H1 (cell line): ENCODE measurements around the gene BCL2L13. TPM values are rescaled to one million over a fixed set of nuclear protein-coding genes. Genes with fewer than 3 reads are reported as not detected.

ENCODE experiments used
- BRCA1 ChIP-seq: IDR thresholded peaks from 2 replicates; pipeline ENCODE4 v1.6.1; 2012; ENCODE audit warnings: low read depth, low read length, improper control_type of control experiment
- CREB1 ChIP-seq: IDR thresholded peaks from 2 replicates; pipeline ENCODE4 v1.6.1; 2012; ENCODE audit warnings: inconsistent platforms
- EZH2 ChIP-seq: fragments of 200-600 bp; sonication (generic); IDR thresholded peaks from 2 replicates; pipeline ENCODE4 v1.7.1; 2012; ENCODE audit warnings: low read depth, mild to moderate bottlenecking, moderate library complexity, low read length, inconsistent platforms; ENCODE audit not compliant: severe bottlenecking
- HDAC2 ChIP-seq, 2 experiments: fragments of 300-600 bp in 1 of 2; sonication (generic) in 1 of 2; IDR thresholded peaks; 2 replicates each; pipeline ENCODE4 v1.6.1; 2011 to 2012; ENCODE audit warnings: low read depth in 2 of 2, low read length in 2 of 2, mild to moderate bottlenecking in 2 of 2, moderate library complexity in 2 of 2, borderline replicate concordance in 1 of 2, inconsistent platforms in 1 of 2
- MAFK ChIP-seq: IDR thresholded peaks from 2 replicates; pipeline ENCODE4 v1.6.1; 2012; ENCODE audit warnings: low read depth, mild to moderate bottlenecking, improper control_type of control experiment, low read length
- SP4 ChIP-seq: IDR thresholded peaks from 2 replicates; pipeline ENCODE4 v1.6.1; 2012; ENCODE audit warnings: low read length, inconsistent platforms
- TBP ChIP-seq: IDR thresholded peaks from 2 replicates; pipeline ENCODE4 v1.6.1; 2011; ENCODE audit warnings: low read depth, low read length, improper control_type of control experiment
- polyA plus RNA-seq, 7 experiments: library from polyadenylated mRNA; depleted of rRNA in 3 of 7; stranded (reverse) in 5 of 7; unstranded in 2 of 7; fragments of >200 nt in 5 of 7; fragments of 200-250 nt in 2 of 7; gene quantifications; 1 replicate in 5 of 7; 2 replicates in 1 of 7; 4 replicates in 1 of 7; pipeline versions ENCODE4 v1.2.1 to v1.2.3, GENCODE V29; 2011 to 2013; ENCODE audit warnings: missing spikeins in 2 of 7, mixed read lengths in 2 of 7
- total RNA-seq: library from RNA; stranded (reverse); fragmentation: NEBNext Ultra II Directional; extraction: Animal tissue kit (Norgen Biotek cat#: 25700); gene quantifications from 2 replicates; pipeline ENCODE4 v1.2.1, GENCODE V29; 2021
- TF ChIP-seq, protein P1 (sequence below): IDR thresholded peaks from 2 replicates; pipeline ENCODE4 v1.6.1; 2012; ENCODE audit warnings: low read length, inconsistent platforms

BCL2L13 gene
- total and polyA plus RNA-seq, 2 of the 8 experiments (the other 6 are each of a cell fraction or from before 2014, with no cell fraction given), result 20.7 to 35.0 TPM

DNA sequence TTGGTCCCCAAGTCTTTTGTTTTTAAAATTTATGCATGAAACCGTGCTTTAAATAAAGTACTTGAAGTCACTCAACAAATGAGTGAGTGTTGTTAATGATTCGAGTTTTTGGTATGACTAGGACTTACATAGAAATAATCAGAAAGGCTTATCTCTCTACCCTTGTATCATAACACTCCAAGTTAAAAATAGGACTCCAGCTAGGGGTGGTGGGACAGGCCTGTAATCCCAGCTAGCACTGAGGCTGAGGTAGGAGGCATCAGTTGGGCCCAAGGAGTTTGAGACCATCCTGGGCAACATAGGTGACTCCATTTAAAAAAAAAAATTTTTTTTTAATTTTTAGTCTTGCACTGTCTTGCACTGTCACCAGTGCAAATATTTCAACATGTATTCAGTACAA, 55.6 kb downstream of the BCL2L13 start (continued):
- no peak for TF ChIP-seq BRCA1
- TF ChIP-seq, protein P1, sequence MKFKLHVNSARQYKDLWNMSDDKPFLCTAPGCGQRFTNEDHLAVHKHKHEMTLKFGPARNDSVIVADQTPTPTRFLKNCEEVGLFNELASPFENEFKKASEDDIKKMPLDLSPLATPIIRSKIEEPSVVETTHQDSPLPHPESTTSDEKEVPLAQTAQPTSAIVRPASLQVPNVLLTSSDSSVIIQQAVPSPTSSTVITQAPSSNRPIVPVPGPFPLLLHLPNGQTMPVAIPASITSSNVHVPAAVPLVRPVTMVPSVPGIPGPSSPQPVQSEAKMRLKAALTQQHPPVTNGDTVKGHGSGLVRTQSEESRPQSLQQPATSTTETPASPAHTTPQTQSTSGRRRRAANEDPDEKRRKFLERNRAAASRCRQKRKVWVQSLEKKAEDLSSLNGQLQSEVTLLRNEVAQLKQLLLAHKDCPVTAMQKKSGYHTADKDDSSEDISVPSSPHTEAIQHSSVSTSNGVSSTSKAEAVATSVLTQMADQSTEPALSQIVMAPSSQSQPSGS, result no peak
- TF ChIP-seq CREB1, result no peak
- TF ChIP-seq TBP, result no peak
- no peak for TF ChIP-seq HDAC2 (IDR thresholded peaks at IDR 0.05; ENCODE audit: borderline replicate concordance in 1 of 2, low read depth in 2 of 2, low read length in 2 of 2)
- no peak for TF ChIP-seq SP4
- TF ChIP-seq MAFK, result no peak
- TF ChIP-seq EZH2, result no peak
- TF ChIP-seq, all 59 proteins: peak for 0
